HepG2 (cell line): ENCODE results near the gene PREP. TPM values are rescaled to one million over a fixed set of nuclear protein-coding genes. Genes with fewer than 3 reads are reported as not detected.

Experiments
- ATAC-seq: fragments of 200-7000 bp; cut with Tn5 transposase; 3 replicates; pipeline ENCODE4 v1.9.1; 2020; ENCODE audit warnings: mild to moderate bottlenecking, moderate library complexity
- BruUV-seq: library from RNA; stranded (reverse); fragments of 400-500 nt; replicated peaks from 2 replicates; lab custom pipeline; 2021; lab: Mats Ljungman, UMichigan
- CTCF ChIA-PET: fragments of 300-600 bp; formaldehyde crosslinking; extraction: SDS; loops from one replicate; lab custom pipeline; 2021; ENCODE audit warnings: low total read pairs, inconsistent platforms, low intra/inter-chr PET ratio; lab: Yijun Ruan, JAX
- POLR2A ChIA-PET: fragments of 350-600 bp; sonication (Branson Sonifier 250); formaldehyde crosslinking; loops from one replicate; lab custom pipeline; 2020; ENCODE audit warnings: antibody characterized with exemption, inconsistent platforms; lab: Yijun Ruan, JAX
- DNase-seq: peaks from one replicate; pipeline ENCODE4 v3.0.0-alpha.2; 2015; ENCODE audit warnings: low spot score
- FAIRE-seq: peaks from 3 replicates; lab custom pipeline; 2011; peaks lifted over from hg19 to GRCh38; lab: Jason Lieb, UNC
- H2AFZ ChIP-seq: one replicate; pipeline ENCODE4 v1.6.1; 2011; ENCODE audit warnings: low read length, inconsistent platforms
- H3K27ac ChIP-seq: fragments of 300-600 bp; 3 replicates; pipeline ENCODE4 v1.8.0; 2011; ENCODE audit warnings: mixed run types, mild to moderate bottlenecking, mixed read lengths, low read length, inconsistent platforms; ENCODE audit not compliant: insufficient read depth; ENCODE audit errors: extremely low read length
- H3K27me3 ChIP-seq, 2 experiments: fragments of 200-600 bp in 1 of 2; 2 replicates in 1 of 2; 3 replicates in 1 of 2; pipeline versions ENCODE4 v1.6.0 to v1.8.0; 2011; ENCODE audit warnings: low read length in 2 of 2, mild to moderate bottlenecking in 2 of 2, moderate library complexity in 2 of 2, inconsistent platforms in 1 of 2; ENCODE audit not compliant: insufficient read depth in 2 of 2, control insufficient read depth in 1 of 2
- H3K36me3 ChIP-seq, 2 experiments: fragments of 200-600 bp in 1 of 2; replicated peaks in 1 of 2; 2 replicates in 1 of 2; 3 replicates in 1 of 2; pipeline versions ENCODE4 v1.5.1 to v1.8.0; 2011; ENCODE audit warnings: low read length in 2 of 2, inconsistent platforms in 1 of 2; ENCODE audit not compliant: insufficient read depth in 2 of 2, control insufficient read depth in 1 of 2
- H3K4me1 ChIP-seq: 2 replicates; pipeline ENCODE4 v1.5.1; 2012; ENCODE audit warnings: low read length, inconsistent platforms; ENCODE audit not compliant: insufficient read depth
- H3K4me2 ChIP-seq: 2 replicates; pipeline ENCODE4 v1.6.0; 2011; ENCODE audit warnings: low read depth, low read length, inconsistent platforms
- H3K4me3 ChIP-seq, 3 experiments: fragments of 200-600 bp in 1 of 3; sonication (generic), shearing (Covaris generic) in 1 of 3; replicated peaks in 1 of 3; 2 replicates each; pipeline ENCODE4 v1.5.1; 2011 to 2016; ENCODE audit warnings: low read length in 3 of 3, inconsistent platforms in 2 of 3, low read depth in 2 of 3, mild to moderate bottlenecking in 2 of 3, control low read depth in 1 of 3, mixed read lengths in 1 of 3; ENCODE audit not compliant: insufficient read depth in 1 of 3
- H3K79me2 ChIP-seq: one replicate; pipeline ENCODE4 v1.6.1; 2011; ENCODE audit warnings: low read length, inconsistent platforms; ENCODE audit not compliant: insufficient read depth
- H3K9ac ChIP-seq: 2 replicates; pipeline ENCODE4 v1.6.0; 2011; ENCODE audit warnings: mild to moderate bottlenecking, low read depth, low read length, inconsistent platforms; ENCODE audit not compliant: insufficient read depth
- H3K9me3 ChIP-seq: 2 replicates; pipeline ENCODE4 v1.5.1; 2012; ENCODE audit warnings: mild to moderate bottlenecking, low read length
- H4K20me1 ChIP-seq: 2 replicates; pipeline ENCODE4 v1.6.0; 2011; ENCODE audit warnings: inconsistent platforms, mild to moderate bottlenecking, low read length, moderate library complexity; ENCODE audit not compliant: insufficient read depth
- MBD4 ChIP-seq: IDR thresholded peaks from 2 replicates; pipeline ENCODE4 v1.6.1; 2012; ENCODE audit warnings: low read length, inconsistent platforms, borderline replicate concordance
- MED13 ChIP-seq: sonication (generic); formaldehyde crosslinking; IDR thresholded peaks from 2 replicates; pipeline ENCODE4 v1.5.0; 2020; ENCODE audit warnings: missing genetic modification reagents
- ZBED4 ChIP-seq: sonication (generic); formaldehyde crosslinking; IDR thresholded peaks from 2 replicates; pipeline ENCODE4 v1.4.0; 2020; ENCODE audit warnings: missing genetic modification reagents, borderline replicate concordance
- ZBTB8A ChIP-seq: sonication (generic); formaldehyde crosslinking; IDR thresholded peaks from 2 replicates; pipeline ENCODE4 v1.4.0; 2020; ENCODE audit warnings: mild to moderate bottlenecking, low read depth, missing genetic modification reagents, borderline replicate concordance
- ZNF501 ChIP-seq: sonication (generic); formaldehyde crosslinking; IDR thresholded peaks from 2 replicates; pipeline ENCODE4 v1.5.1; 2020; ENCODE audit warnings: mild to moderate bottlenecking, moderate library complexity, missing genetic modification reagents
- ZNF569 ChIP-seq: sonication (generic); formaldehyde crosslinking; IDR thresholded peaks from 2 replicates; pipeline ENCODE4 v1.5.0; 2020; ENCODE audit warnings: mild to moderate bottlenecking, missing genetic modification reagents, moderate library complexity, borderline replicate concordance
- WGBS: methylation state at CpG from one replicate; pipeline ENCODE4 v1.1.6; 2017; ENCODE audit warnings: low lambda C conversion rate; 5-methylcytosine and 5-hydroxymethylcytosine counted together
- in situ Hi-C: cut with HindIII; loops from 2 replicates; pipeline ENCODE4 v1.10.0; 2017; ENCODE audit warnings: low pct_unique_long_range_greater_than_20kb; ENCODE audit not compliant: extremely low pct_ligation_motif_present
- intact Hi-C: fragments of 100-400 bp; cut with micrococcal nuclease; formaldehyde crosslinking; loops from one replicate; pipeline ENCODE4 v1.10.0; 2022; ENCODE audit not compliant: unreplicated experiment
- polyA plus RNA-seq, 8 experiments: library from polyadenylated mRNA; depleted of rRNA in 3 of 8; stranded (reverse) in 7 of 8; unstranded in 1 of 8; fragments of >200 nt; fragmentation: Illumina TruSeq in 4 of 8; extraction: Trizol in 4 of 8; gene quantifications; 2 replicates each; pipeline versions ENCODE4 v1.2.1 to v1.2.3, GENCODE V29; 2011 to 2016; ENCODE audit warnings: low read depth in 4 of 8, missing spikeins in 1 of 8, mixed read lengths in 1 of 8; ENCODE audit not compliant: insufficient read depth in 1 of 8
- total RNA-seq, 5 experiments: library from RNA; depleted of rRNA; stranded (reverse); fragments of >200 nt; fragmentation: Illumina TruSeq; extraction: Trizol; gene quantifications; 2 replicates each; pipeline ENCODE4 v1.2.3, GENCODE V29; 2016; ENCODE audit warnings: low read depth in 1 of 5

PREP gene
- total and polyA plus RNA-seq, 2 of the 13 experiments (the other 11 are each of a cell fraction or from before 2014, with no cell fraction given): 12.6 to 15.9 TPM

GRCh38 chr6:105369145-105369544 is 33.7 kb downstream of the PREP start:
- FAIRE-seq (no peak), ATAC-seq (no peak), DNase-seq (no peak)
- intact Hi-C loops: no loop called here
- Histone ChIP-seq H3K4me2 (no peak overlapping the region), H3K27me3 (no peaks in the 10 kb centered on the region), H3K9ac (no peak overlapping the region), H3K27ac (no peak overlapping the region), H3K4me3 (no peak overlapping the region), H3K4me1 (peaks cover 22% of the 10 kb centered on the region), H3K9me3 (no peaks in the 10 kb centered on the region), H3K79me2 (no peaks in the 10 kb centered on the region), H2AFZ (no peak overlapping the region), H3K36me3 (peaks cover 9 to 58% of the 10 kb centered on the region in 2 experiments; a peak in 4 of 5 replicates), H4K20me1 (no peaks in the 10 kb centered on the region)
- ChIA-PET CTCF (no interaction called here), POLR2A (no interaction called here)
- BruUV-seq: no TSS peak
- in situ Hi-C loops: no loop called here
- WGBS: 94% methylated on average over 1 of the region's 1 CpG
- TF ChIP-seq ZNF501 (CRISPR knock-in tag): no peak

GRCh38 chr6:105364243-105364642 is 38.6 kb downstream of the PREP start:
- no peak overlapping the region for H3K9ac ChIP-seq
- in situ Hi-C loops (no loop called here), intact Hi-C loops (no loop called here)
- POLR2A ChIA-PET: no interaction called here
- FAIRE-seq (no peak), DNase-seq (no peak), ATAC-seq (no peak)
- H2AFZ ChIP-seq: no peak overlapping the region
- no peaks in the 10 kb centered on the region for H3K79me2 ChIP-seq
- no peaks in the 10 kb centered on the region for H3K27me3 ChIP-seq
- H4K20me1 ChIP-seq: no peaks in the 10 kb centered on the region
- no TSS peak for BruUV-seq
- H3K9me3 ChIP-seq: no peaks in the 10 kb centered on the region
- H3K27ac ChIP-seq: no peak overlapping the region
- peaks cover 11 to 55% of the 10 kb centered on the region in 2 experiments for H3K36me3 ChIP-seq
- no peak overlapping the region for H3K4me2 ChIP-seq
- 97% methylated on average over 11 of the region's 11 CpGs for WGBS
- H3K4me1 ChIP-seq: no peaks in the 10 kb centered on the region
- CTCF ChIA-PET: no interaction called here
- no peak overlapping the region for H3K4me3 ChIP-seq
- TF ChIP-seq MBD4 (no peak), MED13 (no peak), ZNF569 (no peak), ZBED4 (CRISPR knock-in tag) (no peak), ZBTB8A (CRISPR knock-in tag) (no peak)
